HCT116 (cell line): Measurements from ENCODE around the gene IGSF11. TPM values are rescaled to one million over a fixed set of nuclear protein-coding genes. Genes with fewer than 3 reads are reported as not detected.

Source experiments
- ATAC-seq: fragments of 200-7000 bp; cut with Tn5 transposase; 2 replicates; pipeline ENCODE4 v1.9.1; 2020; ENCODE audit warnings: mild to moderate bottlenecking, moderate library complexity
- BruUV-seq: library from RNA; stranded (reverse); fragments of 400-500 nt; replicated peaks from 2 replicates; lab custom pipeline; 2021; lab: Mats Ljungman, UMichigan
- CTCF ChIA-PET: fragments of 300-600 bp; sonication (Branson Sonifier 250); formaldehyde crosslinking; loops from one replicate; lab custom pipeline; 2021; ENCODE audit warnings: antibody characterized with exemption; lab: Charles Lee
- POLR2A ChIA-PET: fragments of 300-600, 350-600 bp; sonication (Branson Sonifier 250); formaldehyde crosslinking; loops from one replicate; lab custom pipeline; 2021; ENCODE audit warnings: antibody characterized with exemption; lab: Charles Lee
- RAD21 ChIA-PET, 2 experiments: fragments of 300-600 bp; sonication (Branson Sonifier 250); formaldehyde crosslinking; loops; one replicate each; lab custom pipeline; 2023; ENCODE audit warnings: low total read pairs in 2 of 2; ENCODE audit not compliant: uncharacterized antibody in 2 of 2, unreplicated experiment in 2 of 2, low non-redundant PET in 1 of 2; lab: Charles Lee
- DNase-seq: peaks from one replicate; pipeline ENCODE4 v3.0.0-alpha.2; 2010; ENCODE audit warnings: low read depth, low spot score
- H2AFZ ChIP-seq: fragments of 200-600 bp; shearing (Covaris generic), sonication (generic); 2 replicates; pipeline ENCODE4 v1.6.1; 2017; ENCODE audit warnings: low read depth, mixed run types, mixed read lengths, antibody characterized with exemption, low read length; ENCODE audit not compliant: poor library complexity, severe bottlenecking
- H3K27ac ChIP-seq: 2 replicates; pipeline ENCODE4 v1.5.1; 2012; ENCODE audit warnings: low read depth, low read length
- H3K27me3 ChIP-seq: fragments of 200-600 bp; sonication (generic); 2 replicates; pipeline ENCODE4 v1.6.1; 2016; ENCODE audit warnings: mixed run types, low read length, mixed read lengths; ENCODE audit not compliant: insufficient read depth
- H3K36me3 ChIP-seq, 2 experiments: fragments of 200-500 bp in 1 of 2; fragments of 200-600 bp in 1 of 2; sonication (Bioruptor generic) in 1 of 2; sonication (generic) in 1 of 2; 2 replicates each; pipeline versions ENCODE4 v1.5.1 to v1.6.1; 2014 to 2016; ENCODE audit warnings: low read length in 2 of 2, inconsistent platforms in 1 of 2, mixed read lengths in 1 of 2, mixed run types in 1 of 2; ENCODE audit not compliant: insufficient read depth in 2 of 2, control insufficient read depth in 1 of 2
- H3K4me1 ChIP-seq, 2 experiments: fragments of 200-600 bp in 1 of 2; sonication (generic) in 1 of 2; 2 replicates each; pipeline versions ENCODE4 v1.5.1 to v1.6.1; 2012 to 2017; ENCODE audit warnings: low read length in 2 of 2, inconsistent platforms in 1 of 2, mild to moderate bottlenecking in 1 of 2, mixed read lengths in 1 of 2, mixed run types in 1 of 2, moderate library complexity in 1 of 2; ENCODE audit not compliant: insufficient read depth in 2 of 2, control insufficient read depth in 1 of 2
- H3K4me2 ChIP-seq: fragments of 200-600 bp; sonication (generic); 2 replicates; pipeline ENCODE4 v1.6.1; 2017; ENCODE audit warnings: mixed run types, low read length, mixed read lengths
- H3K4me3 ChIP-seq, 2 experiments: fragments of 200-600 bp in 1 of 2; sonication (generic) in 1 of 2; replicated peaks in 1 of 2; 2 replicates each; pipeline ENCODE4 v1.5.1; 2011 to 2016; ENCODE audit warnings: low read length in 2 of 2, control low read depth in 1 of 2, low read depth in 1 of 2, mild to moderate bottlenecking in 1 of 2, mixed read lengths in 1 of 2, mixed run types in 1 of 2
- H3K79me2 ChIP-seq: fragments of 200-600 bp; sonication (generic); 2 replicates; pipeline ENCODE4 v1.6.1; 2017; ENCODE audit warnings: mild to moderate bottlenecking, mixed run types, low read length, moderate library complexity, mixed read lengths; ENCODE audit not compliant: insufficient read depth
- H3K9ac ChIP-seq: fragments of 200-600 bp; sonication (generic); 2 replicates; pipeline ENCODE4 v1.6.1; 2016; ENCODE audit warnings: low read length, mixed read lengths
- H3K9me2 ChIP-seq: fragments of 200-600 bp; sonication (generic), shearing (Covaris generic); 2 replicates; pipeline ENCODE4 v1.6.1; 2017; ENCODE audit warnings: mixed run types, mild to moderate bottlenecking, moderate library complexity; ENCODE audit not compliant: insufficient read depth
- H3K9me3 ChIP-seq, 2 experiments: fragments of 200-500 bp in 1 of 2; fragments of 200-600 bp in 1 of 2; sonication (Bioruptor generic) in 1 of 2; sonication (generic) in 1 of 2; 2 replicates each; pipeline ENCODE4 v1.6.1; 2014 to 2017; ENCODE audit warnings: low read length in 2 of 2, mixed read lengths in 2 of 2, inconsistent platforms in 1 of 2, low read depth in 1 of 2, mild to moderate bottlenecking in 1 of 2, mixed run types in 1 of 2, moderate library complexity in 1 of 2; ENCODE audit not compliant: control insufficient read depth in 1 of 2, insufficient read depth in 1 of 2
- H4K20me1 ChIP-seq: fragments of 200-600 bp; sonication (generic), shearing (Covaris generic); 2 replicates; pipeline ENCODE4 v1.6.1; 2017; ENCODE audit warnings: mixed run types, mild to moderate bottlenecking, moderate library complexity; ENCODE audit not compliant: insufficient read depth
- CBX3 ChIP-seq: IDR thresholded peaks from 2 replicates; pipeline ENCODE4 v1.6.1; 2012; ENCODE audit warnings: low read depth
- EGR1 ChIP-seq: IDR thresholded peaks from 2 replicates; pipeline ENCODE4 v1.6.1; 2012; ENCODE audit warnings: low read depth
- ELF1 ChIP-seq: IDR thresholded peaks from 2 replicates; pipeline ENCODE4 v1.6.1; 2012; ENCODE audit warnings: low read depth, borderline replicate concordance
- EZH2 ChIP-seq: fragments of 200-600 bp; sonication (generic); IDR thresholded peaks from 2 replicates; pipeline ENCODE4 v1.6.1; 2017; ENCODE audit warnings: antibody characterized with exemption, mixed run types
- POLR2AphosphoS5 ChIP-seq: IDR thresholded peaks from 2 replicates; pipeline ENCODE4 v1.6.1; 2011; ENCODE audit warnings: mild to moderate bottlenecking, low read depth, low read length, moderate library complexity
- SRF ChIP-seq: IDR thresholded peaks from 2 replicates; pipeline ENCODE4 v1.6.1; 2012; ENCODE audit warnings: low read depth
- ZFX ChIP-seq: fragments of 450-650 bp; IDR thresholded peaks from 2 replicates; pipeline ENCODE4 v1.6.1; 2017
- ZNF274 ChIP-seq: fragments of 200-500 bp; sonication (Bioruptor generic); IDR thresholded peaks from 2 replicates; pipeline ENCODE4 v1.6.1; 2014; ENCODE audit warnings: mild to moderate bottlenecking, low read depth, low read length, inconsistent platforms
- intact Hi-C: fragments of 100-400 bp; cut with micrococcal nuclease; formaldehyde crosslinking; loops from 2 replicates; pipeline ENCODE4 v1.10.0; 2022
- total RNA-seq: library from RNA; stranded (reverse); gene quantifications from one replicate; pipeline ENCODE4 v1.2.1, GENCODE V29; 2021; ENCODE audit not compliant: unreplicated experiment
- TF ChIP-seq, protein P1 (sequence below): IDR thresholded peaks from 2 replicates; pipeline ENCODE4 v1.6.1; 2012
- TF ChIP-seq, protein P2 (sequence below), 3 experiments: fragments of 200-600 bp in 1 of 3; sonication (generic) in 1 of 3; IDR thresholded peaks in 2 of 3; conservative IDR thresholded peaks in 1 of 3; 2 replicates each; pipeline ENCODE4 v1.5.1; 2012 to 2017; ENCODE audit warnings: low read depth in 2 of 3, low read length in 2 of 3, antibody characterized with exemption in 1 of 3, borderline replicate concordance in 1 of 3, control low read depth in 1 of 3, mild to moderate bottlenecking in 1 of 3, mixed read lengths in 1 of 3, mixed run types in 1 of 3, moderate library complexity in 1 of 3; ENCODE audit not compliant: insufficient read depth in 1 of 3

The IGSF11 gene
- total RNA-seq, 1 experiment from 2014 or later: not detected

DNA sequence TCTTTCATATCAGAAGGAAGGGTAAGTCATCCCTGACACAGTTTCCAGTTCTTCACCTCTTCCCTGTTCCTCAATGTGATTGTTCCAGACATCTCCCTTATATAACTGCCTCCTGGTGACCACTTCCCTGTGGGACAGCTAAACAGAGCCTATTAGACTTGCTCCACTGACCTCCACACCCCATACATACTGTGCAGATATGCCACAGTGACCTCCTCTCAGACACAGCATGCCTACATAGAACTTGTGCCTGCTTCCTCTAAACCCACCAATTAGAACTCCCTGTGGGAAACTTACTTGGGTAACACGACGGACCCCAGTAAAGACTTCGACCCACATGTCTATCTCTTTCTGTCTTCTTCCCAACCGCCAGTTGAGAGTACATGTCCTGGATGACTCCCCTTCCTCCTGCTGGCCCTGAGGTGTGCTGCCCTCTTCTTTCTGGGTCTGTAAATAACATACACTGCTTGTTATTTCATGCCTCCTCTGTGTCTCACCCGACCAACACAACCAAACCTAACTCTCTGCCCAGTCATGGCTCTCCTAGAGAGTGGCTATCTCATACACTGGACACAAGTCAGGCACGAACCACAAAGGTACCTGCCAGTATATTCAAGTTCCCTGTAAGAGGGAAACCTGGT, 53.0 kb downstream of the IGSF11 start:
- RAD21 ChIA-PET: no interaction called here
- CTCF ChIA-PET: no interaction called here
- Histone ChIP-seq H3K4me3 (no peak overlapping the region), H3K9me2 (no peaks in the 10 kb centered on the region), H3K27ac (no peak overlapping the region), H3K36me3 (no peaks in the 10 kb centered on the region), H3K4me1 (no peaks in the 10 kb centered on the region), H3K79me2 (no peaks in the 10 kb centered on the region), H3K27me3 (peaks cover 86% of the 10 kb centered on the region), H2AFZ (no peak overlapping the region), H4K20me1 (no peaks in the 10 kb centered on the region), H3K9me3 (no peaks in the 10 kb centered on the region), H3K9ac (no peak overlapping the region)
- no TSS peak for BruUV-seq
- intact Hi-C loops: no loop called here
- ATAC-seq: peak; percentile 38; the same call in 1 of the 2 replicates
- DNase-seq: no peak
- TF ChIP-seq CBX3 (no peak), ZNF274 (no peak), POLR2AphosphoS5 (no peak), SRF (no peak), ZFX (no peak), EGR1 (no peak), ELF1 (no peak), EZH2 (no peak; the same call in 1 of the 2 replicates)
- TF ChIP-seq, protein P1, sequence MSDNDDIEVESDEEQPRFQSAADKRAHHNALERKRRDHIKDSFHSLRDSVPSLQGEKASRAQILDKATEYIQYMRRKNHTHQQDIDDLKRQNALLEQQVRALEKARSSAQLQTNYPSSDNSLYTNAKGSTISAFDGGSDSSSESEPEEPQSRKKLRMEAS: no peak
- TF ChIP-seq, protein P2, sequence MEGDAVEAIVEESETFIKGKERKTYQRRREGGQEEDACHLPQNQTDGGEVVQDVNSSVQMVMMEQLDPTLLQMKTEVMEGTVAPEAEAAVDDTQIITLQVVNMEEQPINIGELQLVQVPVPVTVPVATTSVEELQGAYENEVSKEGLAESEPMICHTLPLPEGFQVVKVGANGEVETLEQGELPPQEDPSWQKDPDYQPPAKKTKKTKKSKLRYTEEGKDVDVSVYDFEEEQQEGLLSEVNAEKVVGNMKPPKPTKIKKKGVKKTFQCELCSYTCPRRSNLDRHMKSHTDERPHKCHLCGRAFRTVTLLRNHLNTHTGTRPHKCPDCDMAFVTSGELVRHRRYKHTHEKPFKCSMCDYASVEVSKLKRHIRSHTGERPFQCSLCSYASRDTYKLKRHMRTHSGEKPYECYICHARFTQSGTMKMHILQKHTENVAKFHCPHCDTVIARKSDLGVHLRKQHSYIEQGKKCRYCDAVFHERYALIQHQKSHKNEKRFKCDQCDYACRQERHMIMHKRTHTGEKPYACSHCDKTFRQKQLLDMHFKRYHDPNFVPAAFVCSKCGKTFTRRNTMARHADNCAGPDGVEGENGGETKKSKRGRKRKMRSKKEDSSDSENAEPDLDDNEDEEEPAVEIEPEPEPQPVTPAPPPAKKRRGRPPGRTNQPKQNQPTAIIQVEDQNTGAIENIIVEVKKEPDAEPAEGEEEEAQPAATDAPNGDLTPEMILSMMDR (IDR thresholded peaks at IDR 0.05 in 2 of 3, conservative IDR thresholded peaks at IDR 0.05 in 1 of 3; ENCODE audit: borderline replicate concordance in 1 of 3, insufficient read depth in 1 of 3, low read depth in 2 of 3, low read length in 2 of 3): no peak
- TF ChIP-seq, all 23 proteins: peak for 0
- no peak overlapping the region for H3K4me2 ChIP-seq
- POLR2A ChIA-PET: no interaction called here
